ENCODE measurements around the gene PRH1.

Gene PRH1

GRCh38 chr12:10884086-10884725 lies at the start of gene PRH1:
Gene PRH1 (minus strand): TSS chr12:10884255. CDS start chr12:10884217, 38 bp downstream.
- no peak for DNase-seq

GRCh38 chr12:10928746-10929286 lies 44.8 kb upstream of the PRH1 start, which contains the start of gene PRH2:
Gene PRH2 (plus strand): TSS chr12:10929236. CDS start chr12:10929274, 38 bp downstream.
- DNase-seq = no peak

- DNase-seq = no peak
These were observed 42.2 kb upstream of the PRH1 start for GRCh38 chr12:10926269-10926668.

- no peak for DNase-seq
These were observed 35.8 kb upstream of the PRH1 start for GRCh38 chr12:10919809-10920208.

GRCh38 chr12:10910380-10910779 lies 26.3 kb upstream of the PRH1 start:
- no peak for DNase-seq

GRCh38 chr12:10909462-10909861 lies 25.4 kb upstream of the PRH1 start, which contains the start of gene TAS2R13:
Gene TAS2R13 (minus strand): TSS chr12:10909562. CDS start chr12:10909298, 264 bp downstream.
- no peak for DNase-seq

- DNase-seq = no peak
These were observed 20.6 kb upstream of the PRH1 start for GRCh38 chr12:10904686-10905085.

GRCh38 chr12:10901427-10901826 lies 17.4 kb upstream of the PRH1 start:
- DNase-seq = no peak

- DNase-seq = no peak
These were observed 16.9 kb upstream of the PRH1 start for GRCh38 chr12:10900972-10901371.

- no peak for DNase-seq
These were observed 16.5 kb upstream of the PRH1 start for GRCh38 chr12:10900530-10900929.

GRCh38 chr12:10896854-10897253 lies 12.8 kb upstream of the PRH1 start:
- no peak for DNase-seq

- no peak for DNase-seq
These were observed 7.9 kb upstream of the PRH1 start for GRCh38 chr12:10891937-10892336.

GRCh38 chr12:10889226-10889625 lies 5.2 kb upstream of the PRH1 start:
- DNase-seq = no peak

- no peak for DNase-seq
These were observed 10.7 kb downstream of the PRH1 start for GRCh38 chr12:10873378-10873777.

- no peak for DNase-seq
These were observed 16.7 kb downstream of the PRH1 start for GRCh38 chr12:10867381-10867780.

GRCh38 chr12:10863512-10864218 lies 20.4 kb downstream of the PRH1 start:
- no peak for DNase-seq

- no peak for DNase-seq
These were observed 22.7 kb downstream of the PRH1 start for GRCh38 chr12:10861366-10861765.

- no peak for DNase-seq
These were observed 28.2 kb downstream of the PRH1 start for GRCh38 chr12:10855807-10856206.

GRCh38 chr12:10853776-10854175 lies 30.3 kb downstream of the PRH1 start:
- no peak for DNase-seq

- DNase-seq = no peak
These were observed 32.7 kb downstream of the PRH1 start for GRCh38 chr12:10851243-10851858.

GRCh38 chr12:10849425-10849878 lies 34.6 kb downstream of the PRH1 start, which contains the start of gene PRR4:
Gene PRR4 (minus strand): TSS chr12:10849475. CDS start chr12:10849437, 38 bp downstream.
- no peak for DNase-seq

- DNase-seq = no peak
These were observed 36.3 kb downstream of the PRH1 start for GRCh38 chr12:10847744-10848143.

GRCh38 chr12:10842862-10843261 lies 41.2 kb downstream of the PRH1 start:
- no peak for DNase-seq

Measured in NCI-H187 treated with DMSO at 0.1 percent for 48 hours (cell line).